ENCODE measurements around the gene FAM120AOS.
"Not testable (repeated sequence)": the region's sequence is repeated elsewhere in the genome, so short reads cannot be mapped to it uniquely, and the experiment has no call there.

FAM120AOS gene

DNA sequence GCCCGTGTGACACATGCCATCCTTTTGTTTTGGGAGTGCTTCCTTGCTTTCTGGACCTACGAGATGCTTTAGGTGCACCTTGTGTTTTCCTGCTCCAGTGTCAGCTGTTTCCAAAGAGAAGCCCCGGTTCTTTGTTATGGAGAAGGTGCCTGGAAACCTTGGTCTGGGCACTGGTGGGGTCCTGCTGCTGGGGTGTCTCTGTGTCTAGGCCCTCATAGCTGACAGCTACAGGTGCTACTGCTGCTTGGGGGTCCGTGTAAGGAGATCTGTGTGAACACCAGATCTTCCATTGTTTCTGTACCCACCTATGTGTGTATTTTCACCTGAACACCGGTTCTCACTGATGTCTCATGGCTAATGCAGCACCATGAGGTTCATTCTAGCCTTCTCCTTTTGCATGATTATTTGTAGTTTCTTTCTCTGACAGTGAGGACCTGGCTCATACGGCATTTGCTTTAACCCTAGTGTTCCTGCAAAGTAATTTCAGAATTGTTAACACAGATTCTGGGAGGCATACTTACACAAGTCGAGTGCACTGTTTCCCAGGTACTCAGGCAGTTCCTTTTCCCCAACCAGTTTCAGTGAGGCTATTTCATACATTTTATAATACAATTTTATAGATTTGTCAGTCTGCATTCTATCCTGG lies 13.2 kb upstream of the FAM120AOS start:
- no peak for DNase-seq

DNA sequence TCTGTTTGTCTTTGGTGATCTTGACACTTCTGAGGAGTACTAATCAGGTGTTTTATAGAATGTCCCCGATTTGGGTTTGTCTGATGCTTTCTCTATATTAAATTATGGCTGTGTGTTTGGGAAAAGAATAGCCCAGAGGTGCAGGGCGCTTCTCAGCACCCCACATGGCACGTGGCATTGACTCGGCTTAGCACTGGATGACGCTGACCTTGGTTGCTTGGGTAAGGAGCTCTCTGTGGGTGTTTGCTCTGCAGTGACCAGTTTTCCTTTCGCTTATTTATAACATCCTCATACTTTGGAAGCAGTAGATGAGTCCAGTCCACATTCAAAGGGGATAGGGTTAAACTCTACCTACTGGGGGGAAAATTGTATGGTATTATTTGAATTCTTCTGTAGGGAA lies 12.5 kb upstream of the FAM120AOS start:
- no peak for DNase-seq

DNA sequence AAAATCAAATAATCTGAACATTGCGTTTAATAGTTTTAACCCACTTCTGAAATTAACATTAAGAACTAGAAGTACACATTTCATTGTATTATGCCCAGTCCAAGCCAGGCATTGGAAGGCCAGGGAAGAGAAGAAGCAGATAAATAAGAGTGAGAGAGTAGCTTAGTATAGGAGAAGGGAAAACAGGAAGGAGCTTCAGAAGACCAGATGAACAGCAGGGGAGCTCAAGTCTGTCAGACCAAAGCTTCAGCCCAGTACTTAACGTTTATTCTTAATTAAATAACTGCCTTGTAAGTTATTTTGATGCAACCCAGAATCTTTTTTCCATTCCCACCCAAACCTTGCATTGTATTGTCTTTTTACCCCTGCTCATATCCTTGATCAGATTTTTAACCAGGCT lies 11.5 kb upstream of the FAM120AOS start:
- no peak for DNase-seq

DNA sequence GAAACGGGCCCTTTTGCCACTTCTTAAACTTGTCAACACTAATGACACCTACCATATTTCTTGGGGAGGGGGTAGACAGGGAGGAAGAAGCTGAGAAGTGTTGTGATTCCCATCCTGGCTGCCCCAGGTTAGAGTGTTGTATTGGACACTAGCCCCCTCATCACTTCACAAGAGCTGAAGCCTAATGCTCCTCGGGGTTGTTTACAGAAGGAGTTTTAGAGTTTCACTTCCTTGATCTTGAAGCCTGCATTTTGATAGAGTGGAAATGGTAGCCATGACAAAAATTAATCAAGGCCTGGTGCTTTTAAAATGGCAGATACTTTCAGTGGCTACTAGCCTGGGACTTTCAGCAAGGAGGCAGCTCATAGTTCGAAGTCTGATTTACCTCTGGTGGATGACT lies 11.0 kb upstream of the FAM120AOS start:
- no peak for DNase-seq

DNA sequence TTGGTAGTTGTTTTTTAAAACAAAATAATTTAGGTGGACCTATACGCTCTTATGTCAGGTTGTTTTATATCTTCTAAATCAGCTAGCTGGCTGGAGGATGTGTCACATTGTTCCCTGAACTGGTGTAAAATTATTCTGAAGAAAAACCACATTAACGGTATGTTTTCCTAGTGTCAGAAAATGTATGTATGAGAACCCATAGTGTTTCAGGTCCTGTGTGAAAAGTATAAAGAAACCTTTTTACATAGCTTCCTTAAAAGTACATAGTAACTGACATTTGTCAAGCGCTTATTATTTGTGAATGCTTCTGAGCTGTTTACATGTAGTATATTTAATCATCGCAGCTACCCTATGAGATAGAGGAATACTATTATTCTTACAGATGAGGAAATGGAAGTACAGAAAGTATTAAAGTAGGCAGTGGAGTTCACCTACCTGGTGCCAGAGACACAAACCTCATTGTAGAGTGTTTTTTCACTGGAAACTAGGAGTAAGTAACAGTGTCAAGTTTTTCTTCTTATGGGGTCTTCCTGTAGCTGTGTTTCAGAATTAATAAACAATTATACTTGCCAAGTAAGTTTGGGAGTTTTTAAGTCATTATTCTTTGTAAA lies 10.4 kb upstream of the FAM120AOS start:
- DNase-seq, result no peak

DNA sequence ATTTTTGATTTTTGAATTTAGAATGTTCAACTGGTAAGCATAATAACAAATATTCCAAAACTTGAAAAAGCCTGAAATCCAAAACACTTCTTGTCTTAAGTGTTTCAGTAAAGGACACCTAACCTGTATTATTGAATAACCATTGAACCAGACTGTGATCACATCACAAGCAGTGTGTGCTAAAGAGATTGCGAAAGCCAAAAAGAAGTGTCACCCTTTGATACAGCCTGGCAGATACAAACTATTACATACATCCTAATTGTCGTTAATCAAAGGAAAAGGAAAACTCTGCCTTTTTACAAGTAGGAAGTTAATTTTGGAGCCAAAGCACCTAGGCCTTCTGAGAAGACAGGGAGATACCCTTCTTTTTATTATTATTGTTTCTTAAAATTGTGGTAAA lies 8.4 kb upstream of the FAM120AOS start:
- DNase-seq, result no peak

DNA sequence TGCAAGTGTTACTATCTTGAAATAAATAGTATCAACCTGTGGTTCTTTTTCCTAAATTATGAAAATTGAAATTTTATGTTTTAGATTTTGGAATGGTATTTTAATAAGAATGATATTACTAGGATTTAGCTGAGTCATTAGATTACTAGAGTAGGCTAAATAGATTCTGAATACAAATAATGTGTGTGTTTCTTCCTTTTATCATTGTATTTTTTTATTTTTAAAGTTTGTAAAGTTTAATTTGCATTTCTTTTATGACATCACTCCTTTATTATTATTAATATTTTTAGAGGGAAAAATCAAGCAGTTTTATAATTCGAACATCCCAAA lies 8.0 kb upstream of the FAM120AOS start:
- DNase-seq, result no peak

DNA sequence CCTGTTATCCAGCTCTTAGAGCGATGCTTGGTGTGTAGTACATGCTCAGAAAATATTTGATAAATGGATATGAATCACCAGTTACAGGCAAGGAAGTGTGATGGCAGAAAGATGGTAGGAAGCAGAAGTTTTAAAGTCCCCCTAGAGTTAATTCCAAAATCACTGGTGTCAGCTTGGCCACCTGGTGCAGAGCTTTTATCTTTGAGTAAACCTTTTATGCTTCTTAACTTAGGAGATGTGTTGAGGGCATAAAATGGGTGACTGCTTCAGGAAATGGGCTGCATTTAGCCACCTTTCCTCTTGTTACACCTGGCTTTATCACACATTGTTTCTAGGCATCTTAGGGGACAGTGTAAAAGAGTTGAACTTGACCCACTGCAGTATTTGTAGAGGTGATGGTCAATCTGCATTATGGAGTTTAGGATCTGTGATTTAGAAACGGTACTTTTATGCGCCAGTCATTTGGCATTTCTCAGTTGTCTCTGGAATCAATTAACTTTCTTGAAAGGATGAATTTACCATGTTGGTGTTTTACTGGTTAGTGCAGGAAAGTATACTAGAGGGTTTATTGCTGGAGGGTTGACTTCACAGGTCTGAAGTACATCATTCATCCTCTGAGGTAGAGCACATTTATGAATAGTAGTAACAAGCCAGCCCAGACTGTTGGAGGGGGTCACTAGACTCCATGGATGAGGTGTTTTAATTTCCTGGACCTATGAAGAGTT lies 7.5 kb upstream of the FAM120AOS start:
- no peak for DNase-seq

DNA sequence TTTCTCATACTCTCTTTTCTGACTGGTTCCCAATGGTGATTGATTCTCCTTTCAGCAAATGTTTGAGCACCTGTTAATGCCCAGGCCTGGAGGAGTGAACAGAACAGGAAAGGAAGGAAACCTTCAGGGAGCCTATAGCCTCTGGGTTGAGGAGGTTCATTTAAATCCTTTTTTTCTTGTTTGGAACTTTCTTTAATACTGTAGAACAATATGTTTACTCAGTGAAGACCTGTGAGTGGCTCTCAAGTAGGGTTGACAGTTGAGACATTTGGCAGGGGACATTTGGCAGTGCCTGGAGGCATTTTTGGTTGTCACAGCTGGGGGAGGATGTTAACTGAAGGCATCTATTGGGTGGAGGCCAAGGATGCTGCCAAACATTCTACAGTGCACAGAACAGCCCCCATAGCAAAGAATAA lies 6.1 kb upstream of the FAM120AOS start:
- DNase-seq, result no peak

DNA sequence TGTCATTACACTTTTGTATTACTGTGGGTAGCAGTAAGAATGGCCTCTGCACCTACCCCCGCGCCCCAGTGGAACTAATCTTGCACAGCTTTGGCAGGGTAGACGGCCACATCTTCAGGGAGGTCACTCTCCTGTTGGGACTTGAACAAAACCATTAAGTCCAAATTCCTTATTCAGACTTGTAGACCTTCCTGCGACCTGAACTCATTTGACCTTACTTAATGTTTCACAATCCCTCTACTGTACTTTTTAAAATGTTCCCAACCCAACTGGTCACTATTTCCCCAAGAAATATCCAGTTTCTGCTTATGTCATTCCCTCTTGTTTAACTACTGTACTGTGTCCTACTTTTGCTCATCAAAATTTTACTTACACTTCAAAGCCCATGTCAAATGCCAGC lies 5.3 kb upstream of the FAM120AOS start:
- DNase-seq, result no peak

DNA sequence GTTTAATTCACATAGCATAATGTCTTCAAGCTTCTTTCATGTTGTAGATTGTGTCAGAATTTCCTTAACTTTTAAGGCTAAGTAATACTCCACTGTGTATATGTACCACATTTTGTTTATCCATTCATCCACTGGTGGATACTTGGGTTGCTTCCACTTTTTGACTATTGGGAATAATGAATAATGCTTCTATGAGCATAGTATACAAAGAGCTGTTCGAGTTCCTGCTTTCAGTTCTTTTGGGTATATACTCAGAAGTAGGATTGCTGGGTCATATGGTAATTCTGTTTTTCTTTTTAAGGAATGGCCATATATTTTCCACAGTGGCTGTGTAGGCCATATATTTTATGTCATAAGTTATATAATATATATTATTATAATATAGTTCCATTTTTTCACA lies 3.6 kb upstream of the FAM120AOS start:
- DNase-seq, result no peak

DNA sequence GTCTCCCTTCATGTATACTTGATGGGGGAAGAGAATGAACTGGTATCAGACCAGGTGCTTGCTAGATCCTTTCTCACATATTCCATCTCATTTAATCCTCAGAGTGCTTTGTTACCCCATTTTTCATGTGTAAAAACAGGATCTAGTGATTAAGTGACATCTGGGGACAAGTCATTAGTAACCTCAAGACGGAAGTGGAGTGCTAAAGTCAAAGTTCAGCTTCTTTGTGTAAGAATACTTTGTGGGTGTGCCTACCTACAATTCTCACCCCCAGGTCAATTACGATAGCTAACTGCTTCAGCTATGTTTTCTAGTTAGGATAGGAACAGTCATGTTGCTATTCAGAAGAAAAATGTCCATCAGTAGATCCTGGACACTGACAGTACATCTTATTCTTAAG lies 3.1 kb upstream of the FAM120AOS start:
- DNase-seq, result no peak

DNA sequence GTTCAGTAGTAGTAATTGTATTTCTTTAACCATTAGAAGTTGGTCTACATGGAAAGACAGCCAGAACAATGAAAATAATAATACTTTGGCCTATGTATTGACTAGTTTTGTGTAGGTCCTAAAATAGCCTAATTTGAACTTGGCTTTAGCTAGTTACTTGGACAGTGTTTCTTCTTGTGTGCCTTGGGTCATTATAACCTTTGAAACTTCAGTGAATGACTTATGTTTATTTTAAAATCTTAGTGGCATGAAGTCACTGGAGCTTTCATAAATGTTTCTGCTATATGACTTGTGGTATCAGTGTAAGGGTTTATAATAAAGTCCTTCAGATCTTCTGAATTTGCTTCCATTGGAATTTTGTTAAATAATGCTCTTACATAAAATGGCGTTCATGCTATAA lies 2.6 kb upstream of the FAM120AOS start:
- DNase-seq, result no peak

DNA sequence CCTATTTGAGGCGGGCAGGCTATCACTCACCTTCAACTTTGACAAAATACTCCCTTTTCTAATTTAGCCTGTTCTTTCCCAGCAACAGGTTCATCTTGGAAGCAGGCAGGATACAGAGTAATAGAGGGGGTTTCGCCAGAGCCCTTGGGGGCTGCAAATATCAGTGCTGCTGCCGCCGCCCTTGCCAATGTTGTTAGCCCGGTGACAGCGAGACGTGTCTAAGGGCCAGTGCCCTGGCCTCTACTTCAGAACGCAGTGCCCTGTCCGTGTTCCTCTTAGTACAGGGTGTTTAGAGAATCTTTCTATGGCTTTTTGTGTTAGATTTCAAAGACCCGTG lies 703 bp downstream of the FAM120AOS start:
- peak; percentile 24 for DNase-seq

DNA sequence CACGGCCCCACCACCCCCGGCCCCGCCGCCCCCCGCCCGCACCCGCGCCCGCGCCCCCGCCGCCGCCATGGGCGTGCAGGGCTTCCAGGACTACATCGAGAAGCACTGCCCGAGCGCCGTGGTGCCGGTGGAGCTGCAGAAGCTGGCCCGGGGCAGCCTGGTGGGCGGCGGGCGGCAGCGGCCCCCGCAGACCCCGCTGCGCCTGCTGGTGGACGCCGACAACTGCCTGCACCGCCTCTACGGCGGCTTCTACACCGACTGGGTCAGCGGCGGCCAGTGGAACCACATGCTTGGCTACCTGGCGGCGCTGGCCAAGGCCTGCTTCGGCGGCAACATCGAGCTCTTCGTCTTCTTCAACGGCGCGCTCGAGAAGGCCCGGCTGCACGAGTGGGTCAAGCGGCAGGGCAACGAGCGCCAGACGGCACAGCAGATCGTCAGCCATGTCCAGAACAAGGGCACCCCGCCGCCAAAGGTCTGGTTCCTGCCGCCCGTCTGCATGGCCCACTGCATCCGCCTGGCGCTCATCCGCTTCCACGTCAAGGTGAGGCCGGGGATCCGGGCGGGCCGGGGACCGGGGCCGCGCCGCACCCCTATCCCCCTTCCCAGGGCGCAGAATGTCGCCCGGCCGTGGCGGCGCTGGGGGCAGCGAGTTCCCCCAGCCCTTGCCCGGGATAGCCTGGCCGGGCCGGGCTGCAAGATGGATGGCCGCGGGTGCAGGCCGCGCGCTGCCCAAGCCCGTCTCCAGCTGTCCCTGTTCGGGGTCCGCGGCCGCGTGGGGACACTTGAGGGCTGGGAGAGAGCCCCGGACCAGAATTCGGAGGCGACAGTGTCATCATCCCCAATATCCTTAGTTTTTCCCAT lies 1.3 kb downstream of the FAM120AOS start:
- DNase-seq, result peak; percentile 47

DNA sequence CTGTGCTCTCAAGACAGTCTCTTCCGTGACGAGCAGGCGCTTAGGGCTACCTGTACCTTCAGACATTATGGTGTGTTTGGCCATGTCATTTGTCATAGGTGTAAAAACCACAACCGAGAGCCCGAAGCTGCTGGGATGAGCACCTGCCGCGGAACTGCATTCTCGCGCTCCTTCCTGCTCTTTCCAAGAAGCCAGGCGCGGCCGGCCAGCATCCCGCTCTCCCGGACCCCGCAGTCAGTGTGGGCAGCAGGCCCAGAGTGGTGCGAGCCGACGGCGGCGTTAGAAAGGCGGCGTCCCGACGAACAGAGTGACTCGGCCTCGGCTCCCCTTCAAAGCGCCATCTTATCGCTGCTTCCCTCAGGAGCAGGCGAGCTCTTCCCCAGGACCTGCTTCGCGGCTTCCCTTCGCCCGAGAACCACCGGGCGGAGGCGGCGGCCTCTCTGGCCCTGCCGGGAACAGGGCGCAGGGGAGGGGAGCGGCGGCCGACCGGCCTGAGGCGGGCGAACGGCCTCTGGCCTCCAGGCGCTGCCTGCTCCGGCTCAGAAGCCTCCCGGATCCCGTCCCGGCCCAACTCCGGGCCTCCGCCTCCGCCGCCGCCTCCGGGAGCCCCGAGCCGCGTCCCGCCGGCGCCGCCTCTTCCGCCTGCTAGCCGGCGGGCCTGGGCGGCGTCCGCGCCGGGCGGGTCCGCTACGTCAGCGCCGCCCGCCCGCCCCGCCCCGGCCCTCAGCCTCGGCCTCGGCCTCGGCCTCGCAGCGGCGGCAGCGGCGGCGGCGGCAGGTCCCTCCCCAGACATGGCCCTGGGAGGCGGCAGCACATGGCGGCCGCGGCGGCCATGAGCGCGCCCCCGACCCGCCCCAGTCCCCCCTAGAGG lies 2.2 kb downstream of the FAM120AOS start, which contains the start of gene FAM120A:
FAM120A (plus strand) TSS at position 741 of the 871 bp plus-strand sequence. CDS start 231 bp downstream, outside the sequence.
- DNase-seq, result peak; percentile 76

DNA sequence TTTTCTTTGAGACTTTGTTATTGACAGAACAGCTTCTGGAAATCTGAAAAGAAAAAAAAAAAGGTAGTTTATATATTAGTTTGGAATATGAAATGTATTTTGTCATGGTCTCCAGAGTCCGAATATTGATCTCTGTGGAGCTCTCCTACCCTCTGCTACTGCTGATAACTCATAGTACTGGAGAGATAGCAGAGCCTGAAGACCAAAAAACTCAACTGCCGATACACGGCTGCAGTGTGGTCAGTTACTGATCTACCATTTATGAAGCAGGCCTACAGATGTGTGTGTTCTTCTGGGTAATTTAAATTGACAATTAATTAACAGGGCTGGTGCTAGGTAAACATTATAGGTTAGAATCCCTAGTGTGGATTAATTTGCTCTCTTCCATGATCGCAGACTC lies 5.7 kb downstream of the FAM120AOS start:
- DNase-seq, result no peak

DNA sequence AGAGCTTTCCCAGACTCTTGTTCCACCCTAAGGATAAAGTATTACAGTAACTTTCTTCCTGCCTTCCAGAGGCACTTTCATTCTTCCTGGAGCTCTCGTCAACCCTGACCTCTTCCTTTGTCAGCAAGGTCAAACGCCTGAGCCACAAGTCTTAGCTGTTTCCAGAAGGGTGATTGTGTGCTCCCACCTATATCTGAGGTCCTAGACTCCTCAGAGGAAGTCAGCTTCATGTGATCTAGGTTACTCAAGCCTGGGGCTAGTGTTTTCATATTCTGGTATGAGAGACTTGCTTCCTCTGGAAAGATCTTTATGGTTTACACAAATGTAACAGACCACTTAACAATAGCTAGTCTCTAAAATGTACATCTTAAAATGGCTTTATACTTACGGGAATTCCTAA lies 7.3 kb downstream of the FAM120AOS start:
- no peak for DNase-seq

DNA sequence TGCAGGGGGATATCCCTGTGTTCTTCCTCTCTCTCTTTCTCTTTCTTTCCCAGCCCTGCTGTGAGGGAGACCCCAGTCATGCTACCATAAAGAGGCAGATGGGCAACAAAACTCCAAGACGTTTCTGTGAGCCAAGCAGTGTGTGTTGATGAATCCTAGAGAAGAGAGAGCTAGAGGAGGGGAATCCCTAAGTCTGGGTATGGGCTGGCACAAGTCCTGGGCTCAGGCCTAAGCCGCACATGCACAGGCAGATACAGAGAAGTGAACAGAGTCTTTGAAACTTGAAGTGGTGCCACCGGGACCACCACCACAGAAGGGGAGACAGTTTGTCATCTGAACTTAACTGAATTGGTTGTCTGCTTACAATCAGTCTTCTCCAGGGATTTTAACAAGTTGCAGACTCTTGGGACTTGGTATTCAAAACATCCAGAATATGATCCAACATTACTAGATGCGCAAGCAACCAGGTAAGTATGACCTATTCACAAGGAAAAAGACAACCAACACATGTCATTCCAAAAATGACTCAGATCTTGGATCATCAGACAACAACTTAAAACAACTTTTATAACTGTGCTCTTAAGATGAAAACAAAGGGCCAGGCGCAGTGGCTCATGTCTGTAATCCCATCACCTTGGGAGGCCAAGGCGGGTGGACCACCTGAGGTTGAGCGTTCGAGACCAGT lies 12.3 kb downstream of the FAM120AOS start:
- no peak for DNase-seq

DNA sequence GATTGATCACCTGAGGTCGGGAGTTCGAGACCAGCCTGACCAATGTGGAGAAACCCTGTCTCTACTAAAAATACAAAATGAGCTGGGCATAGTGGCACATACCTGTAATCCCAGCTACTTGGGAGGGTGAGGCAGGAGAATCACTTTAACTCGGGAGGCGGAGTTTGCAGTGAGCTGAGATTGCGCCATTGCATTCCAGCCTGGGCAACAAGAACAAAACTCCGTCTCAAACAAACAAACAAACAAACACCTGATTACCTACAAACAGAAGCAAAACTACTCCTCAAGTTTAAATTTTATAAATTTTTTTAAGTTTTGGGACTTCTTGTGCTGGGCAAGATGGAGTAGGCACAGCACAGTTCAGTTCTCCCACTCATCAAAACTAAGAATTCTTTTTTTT lies 14.1 kb downstream of the FAM120AOS start:
- not testable (repeated sequence) for DNase-seq

DNA sequence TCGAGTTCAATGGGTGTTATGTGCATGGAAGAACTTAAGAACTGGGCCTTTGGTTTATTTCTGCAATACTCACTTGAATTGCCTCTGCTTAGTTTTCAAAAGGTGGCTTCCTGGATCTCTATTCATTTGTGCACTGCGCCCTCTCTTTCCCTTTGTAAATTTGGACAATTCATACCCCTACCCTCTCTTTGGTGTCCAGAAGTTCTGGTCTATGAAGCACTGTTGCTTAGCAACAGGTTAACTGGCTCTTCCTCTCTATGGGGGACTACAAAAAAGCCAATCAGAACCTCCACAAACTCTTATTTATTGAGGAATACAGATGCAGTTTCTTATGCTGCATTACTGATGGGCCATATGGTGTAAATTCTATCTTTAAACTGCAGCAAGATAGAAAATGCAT lies 15.4 kb downstream of the FAM120AOS start:
- DNase-seq, result no peak
